ENCODE results near the gene HSBP1L1. TPM values are rescaled to one million over a fixed set of nuclear protein-coding genes. Genes with fewer than 3 reads are reported as not detected.

The HSBP1L1 gene
- total and polyA plus RNA-seq, 2 donors (not counting 3 experiments of a cell fraction or from before 2014, with no cell fraction given): 5.2 to 7.1 TPM

DNA sequence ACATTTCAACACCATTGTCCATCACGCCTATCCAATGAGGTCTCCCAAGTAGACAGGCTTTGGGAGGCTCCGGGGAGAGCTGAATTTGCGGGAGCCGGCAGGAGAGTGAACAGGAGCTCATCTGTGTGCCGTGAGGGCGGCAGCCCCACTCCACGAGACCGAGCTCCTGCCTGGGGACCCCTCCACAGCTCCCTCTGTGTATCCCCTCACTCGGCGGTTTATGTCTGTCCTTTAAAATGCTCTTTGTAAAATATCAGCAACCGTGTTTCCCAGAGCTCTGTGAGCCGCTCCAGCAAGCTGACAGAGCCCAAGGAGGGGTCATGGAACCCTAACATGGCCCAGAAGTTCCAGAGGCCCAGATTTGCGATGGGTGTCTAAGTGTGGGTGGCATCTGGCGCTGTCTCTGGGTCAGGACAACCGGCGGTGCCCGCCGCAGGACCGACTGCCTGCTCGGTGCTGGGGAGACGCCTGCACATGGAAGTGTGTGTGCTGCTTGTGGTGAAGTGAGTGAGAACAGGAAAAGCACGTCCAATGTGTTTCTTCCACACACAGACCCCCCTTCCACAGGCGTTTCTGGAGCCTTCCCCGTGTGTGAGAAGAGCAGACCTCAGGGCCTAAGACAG is 47.8 kb upstream of the HSBP1L1 start:
- POLR2A ChIA-PET: no interaction called here
- Histone ChIP-seq H3K27me3 (ENCODE audit: control insufficient read depth in 2 of 2, insufficient read depth in 2 of 2, low read length in 2 of 2) (no peaks in the 10 kb centered on the region), H3K79me2 (ENCODE audit: control insufficient read depth, insufficient read depth, low read length) (no peaks in the 10 kb centered on the region), H3K4me2 (ENCODE audit: insufficient read depth, low read length) (no peak overlapping the region), H3K4me3 (replicated peaks in 1 of 3; ENCODE audit: insufficient read depth in 1 of 3, low read depth in 1 of 3, low read length in 3 of 3) (no peak overlapping the region), H3K36me3 (ENCODE audit: control insufficient read depth in 2 of 2, extremely low read depth in 1 of 2, insufficient read depth in 2 of 2, low read length in 2 of 2) (peaks cover 0 to 7% of the 10 kb centered on the region in 2 experiments), H4K20me1 (replicated peaks; ENCODE audit: control insufficient read depth, extremely low read depth, insufficient read depth, low read length) (no peaks in the 10 kb centered on the region), H3K27ac (ENCODE audit: insufficient read depth, low read depth, low read length) (no peak overlapping the region), H3K9me3 (replicated peaks; ENCODE audit: control insufficient read depth, insufficient read depth, low read length) (no peaks in the 10 kb centered on the region), H3K9me1 (replicated peaks; ENCODE audit: control insufficient read depth, extremely low read depth, insufficient read depth, low read length) (no peaks in the 10 kb centered on the region), H3K9ac (replicated peaks; ENCODE audit: extremely low read depth, insufficient read depth, low read length) (no peak overlapping the region), H3K4me1 (ENCODE audit: control insufficient read depth, extremely low read depth, insufficient read depth, low read length) (no peaks in the 10 kb centered on the region), H2AFZ (ENCODE audit: low read depth, low read length) (no peak overlapping the region)
- no peak for DNase-seq (ENCODE audit: low read depth, low spot score)
- CTCF ChIA-PET: interaction anchor here (1.3 kb wide), 1 partner anchor 11 kb away, joined by 3 read pairs; no protein-coding TSS in a partner anchor
- BruUV-seq (replicated peaks): no TSS peak
- no peak for FAIRE-seq
- intact Hi-C loops (cut with micrococcal nuclease): no loop called here
- dilution Hi-C loops (cut with MboI; ENCODE audit: extremely low pct_ligation_motif_present, low sequenced_read_pairs): no loop called here
- TF ChIP-seq POLR2A (IDR thresholded peaks at IDR 0.05; ENCODE audit: low read depth, low read length) (no peak), MAX (IDR thresholded peaks at IDR 0.05; ENCODE audit: insufficient read depth, insufficient read length) (no peak), GATA2 (IDR thresholded peaks at IDR 0.05; ENCODE audit: insufficient read depth, insufficient read length, low read depth, low read length) (no peak), FOS (IDR thresholded peaks at IDR 0.05; ENCODE audit: borderline replicate concordance, insufficient read depth, low read length) (no peak), POLR2AphosphoS5 (IDR thresholded peaks at IDR 0.05; ENCODE audit: insufficient read depth, low read depth, low read length) (no peak), EZH2 (IDR thresholded peaks at IDR 0.05; ENCODE audit: borderline replicate concordance, low read depth, low read length, severe bottlenecking) (no peak), JUN (IDR thresholded peaks at IDR 0.05; ENCODE audit: borderline replicate concordance, insufficient read depth, insufficient read length, low read depth) (no peak), MYC (IDR thresholded peaks at IDR 0.05; ENCODE audit: low read depth, low read length) (no peak)
- TF ChIP-seq, protein P1, sequence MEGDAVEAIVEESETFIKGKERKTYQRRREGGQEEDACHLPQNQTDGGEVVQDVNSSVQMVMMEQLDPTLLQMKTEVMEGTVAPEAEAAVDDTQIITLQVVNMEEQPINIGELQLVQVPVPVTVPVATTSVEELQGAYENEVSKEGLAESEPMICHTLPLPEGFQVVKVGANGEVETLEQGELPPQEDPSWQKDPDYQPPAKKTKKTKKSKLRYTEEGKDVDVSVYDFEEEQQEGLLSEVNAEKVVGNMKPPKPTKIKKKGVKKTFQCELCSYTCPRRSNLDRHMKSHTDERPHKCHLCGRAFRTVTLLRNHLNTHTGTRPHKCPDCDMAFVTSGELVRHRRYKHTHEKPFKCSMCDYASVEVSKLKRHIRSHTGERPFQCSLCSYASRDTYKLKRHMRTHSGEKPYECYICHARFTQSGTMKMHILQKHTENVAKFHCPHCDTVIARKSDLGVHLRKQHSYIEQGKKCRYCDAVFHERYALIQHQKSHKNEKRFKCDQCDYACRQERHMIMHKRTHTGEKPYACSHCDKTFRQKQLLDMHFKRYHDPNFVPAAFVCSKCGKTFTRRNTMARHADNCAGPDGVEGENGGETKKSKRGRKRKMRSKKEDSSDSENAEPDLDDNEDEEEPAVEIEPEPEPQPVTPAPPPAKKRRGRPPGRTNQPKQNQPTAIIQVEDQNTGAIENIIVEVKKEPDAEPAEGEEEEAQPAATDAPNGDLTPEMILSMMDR (IDR thresholded peaks at IDR 0.05; ENCODE audit: extremely low read depth in 1 of 2, insufficient read depth in 1 of 2, low read depth in 1 of 2, low read length in 2 of 2): no peak
